ENCODE measurements around the gene SLC24A4. TPM values are rescaled to one million over a fixed set of nuclear protein-coding genes. Genes with fewer than 3 reads are reported as not detected.
A peak's percentile ranks its signal among the peaks of the same experiment; 100 is the strongest.

Gene SLC24A4
- total and polyA plus RNA-seq, 2 donors (not counting 3 experiments of a cell fraction or from before 2014, with no cell fraction given), result 0.07 to 0.08 TPM

- dilution Hi-C loops (cut with MboI; ENCODE audit: extremely low pct_ligation_motif_present, low sequenced_read_pairs), result no loop called here
- Histone ChIP-seq H3K79me2 (ENCODE audit: control insufficient read depth, insufficient read depth, low read length) (peaks cover 4% of the 10 kb centered on the region), H3K9ac (replicated peaks; ENCODE audit: extremely low read depth, insufficient read depth, low read length) (peak overlapping the region; percentile 84), H3K36me3 (ENCODE audit: control insufficient read depth in 2 of 2, extremely low read depth in 1 of 2, insufficient read depth in 2 of 2, low read length in 2 of 2) (no peaks in the 10 kb centered on the region), H3K4me1 (ENCODE audit: control insufficient read depth, extremely low read depth, insufficient read depth, low read length) (peaks cover 21% of the 10 kb centered on the region), H3K27ac (ENCODE audit: insufficient read depth, low read depth, low read length) (no peak overlapping the region), H3K4me3 (replicated peaks in 1 of 3; ENCODE audit: insufficient read depth in 1 of 3, low read depth in 1 of 3, low read length in 3 of 3) (peak overlapping the region in 2 of 3 experiments; percentile 67 to 76), H2AFZ (ENCODE audit: low read depth, low read length) (no peak overlapping the region), H3K9me3 (replicated peaks; ENCODE audit: control insufficient read depth, insufficient read depth, low read length) (no peaks in the 10 kb centered on the region), H3K9me1 (replicated peaks; ENCODE audit: control insufficient read depth, extremely low read depth, insufficient read depth, low read length) (no peaks in the 10 kb centered on the region), H3K4me2 (ENCODE audit: insufficient read depth, low read length) (peak overlapping the region; percentile 83), H4K20me1 (replicated peaks; ENCODE audit: control insufficient read depth, extremely low read depth, insufficient read depth, low read length) (no peaks in the 10 kb centered on the region), H3K27me3 (ENCODE audit: control insufficient read depth in 2 of 2, insufficient read depth in 2 of 2, low read length in 2 of 2) (no peaks in the 10 kb centered on the region)
- FAIRE-seq, result no peak
- TF ChIP-seq POLR2AphosphoS5 (IDR thresholded peaks at IDR 0.05; ENCODE audit: insufficient read depth, low read depth, low read length), result no peak
- TF ChIP-seq, protein P1, sequence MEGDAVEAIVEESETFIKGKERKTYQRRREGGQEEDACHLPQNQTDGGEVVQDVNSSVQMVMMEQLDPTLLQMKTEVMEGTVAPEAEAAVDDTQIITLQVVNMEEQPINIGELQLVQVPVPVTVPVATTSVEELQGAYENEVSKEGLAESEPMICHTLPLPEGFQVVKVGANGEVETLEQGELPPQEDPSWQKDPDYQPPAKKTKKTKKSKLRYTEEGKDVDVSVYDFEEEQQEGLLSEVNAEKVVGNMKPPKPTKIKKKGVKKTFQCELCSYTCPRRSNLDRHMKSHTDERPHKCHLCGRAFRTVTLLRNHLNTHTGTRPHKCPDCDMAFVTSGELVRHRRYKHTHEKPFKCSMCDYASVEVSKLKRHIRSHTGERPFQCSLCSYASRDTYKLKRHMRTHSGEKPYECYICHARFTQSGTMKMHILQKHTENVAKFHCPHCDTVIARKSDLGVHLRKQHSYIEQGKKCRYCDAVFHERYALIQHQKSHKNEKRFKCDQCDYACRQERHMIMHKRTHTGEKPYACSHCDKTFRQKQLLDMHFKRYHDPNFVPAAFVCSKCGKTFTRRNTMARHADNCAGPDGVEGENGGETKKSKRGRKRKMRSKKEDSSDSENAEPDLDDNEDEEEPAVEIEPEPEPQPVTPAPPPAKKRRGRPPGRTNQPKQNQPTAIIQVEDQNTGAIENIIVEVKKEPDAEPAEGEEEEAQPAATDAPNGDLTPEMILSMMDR (IDR thresholded peaks at IDR 0.05; ENCODE audit: extremely low read depth in 1 of 2, insufficient read depth in 1 of 2, low read depth in 1 of 2, low read length in 2 of 2), result no peak
- TF ChIP-seq FOS (IDR thresholded peaks at IDR 0.05; ENCODE audit: borderline replicate concordance, insufficient read depth, low read length), result no peak
- TF ChIP-seq EZH2 (IDR thresholded peaks at IDR 0.05; ENCODE audit: borderline replicate concordance, low read depth, low read length, severe bottlenecking), result no peak
- TF ChIP-seq MYC (IDR thresholded peaks at IDR 0.05; ENCODE audit: low read depth, low read length), result no peak
- no peak for TF ChIP-seq JUN (IDR thresholded peaks at IDR 0.05; ENCODE audit: borderline replicate concordance, insufficient read depth, insufficient read length, low read depth)
- TF ChIP-seq POLR2A (IDR thresholded peaks at IDR 0.05; ENCODE audit: low read depth, low read length), result no peak
- no peak for TF ChIP-seq GATA2 (IDR thresholded peaks at IDR 0.05; ENCODE audit: insufficient read depth, insufficient read length, low read depth, low read length)
- no peak for TF ChIP-seq MAX (IDR thresholded peaks at IDR 0.05; ENCODE audit: insufficient read depth, insufficient read length)
- no TSS peak for BruUV-seq (replicated peaks)
- intact Hi-C loops (cut with micrococcal nuclease), result loop anchor here (1.0 kb wide), 1 partner anchor 166 kb away; no protein-coding TSS in a partner anchor
- DNase-seq (ENCODE audit: low read depth, low spot score), result no peak
- POLR2A ChIA-PET, result no interaction called here
- CTCF ChIA-PET, result interaction anchor here (1.7 kb wide), 1 partner anchor 9 kb away, joined by 5 read pairs; no protein-coding TSS in a partner anchor
Measured at GRCh38 chr14:92514844-92515514, 192.0 kb downstream of the SLC24A4 start.

Measured in endothelial cell of umbilical vein (primary cell).